HG03354 (cell line): ENCODE measurements around the gene SPINT1.
A peak's percentile ranks its signal among the peaks of the same experiment; 100 is the strongest.

Source experiments
- ATAC-seq: cut with Tn5 transposase; IDR thresholded peaks from one replicate; pipeline ENCODE4 v1.9.1; 2021; ENCODE audit warnings: mild to moderate bottlenecking; ENCODE audit not compliant: unreplicated experiment, poor library complexity, severe bottlenecking

The SPINT1 gene

DNA sequence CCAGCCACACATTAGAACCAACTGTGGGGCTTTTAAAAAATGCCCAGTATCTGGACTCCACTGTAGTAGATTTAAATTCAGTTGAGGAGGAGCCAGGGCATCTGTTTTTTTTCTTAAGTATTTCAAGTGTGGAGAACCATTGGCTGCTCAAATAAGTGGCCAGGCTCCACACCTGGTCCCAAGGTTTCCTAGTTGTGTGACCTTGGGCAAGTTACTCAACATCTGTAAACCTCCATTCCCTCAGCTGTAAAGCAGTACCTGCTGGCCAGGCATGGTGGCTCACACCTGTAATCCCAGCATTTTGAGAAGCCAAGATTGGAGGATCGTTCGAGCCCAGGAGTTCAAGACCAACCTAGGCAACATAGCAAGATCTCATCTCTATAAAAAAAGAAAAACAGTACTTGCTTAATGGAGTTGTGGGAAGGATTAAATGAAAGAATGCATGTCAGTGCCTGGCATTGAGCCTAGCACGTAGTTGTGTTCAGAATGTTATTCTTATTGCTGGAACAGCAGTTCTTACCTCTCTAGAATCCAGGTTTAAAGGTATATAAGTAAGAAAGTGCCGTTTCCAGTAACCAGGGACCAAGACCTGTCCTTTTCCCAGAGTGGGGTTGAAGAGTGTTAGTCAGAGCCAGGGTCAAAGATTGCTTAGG is 17.3 kb upstream of the SPINT1 start:
- no peak for ATAC-seq

DNA sequence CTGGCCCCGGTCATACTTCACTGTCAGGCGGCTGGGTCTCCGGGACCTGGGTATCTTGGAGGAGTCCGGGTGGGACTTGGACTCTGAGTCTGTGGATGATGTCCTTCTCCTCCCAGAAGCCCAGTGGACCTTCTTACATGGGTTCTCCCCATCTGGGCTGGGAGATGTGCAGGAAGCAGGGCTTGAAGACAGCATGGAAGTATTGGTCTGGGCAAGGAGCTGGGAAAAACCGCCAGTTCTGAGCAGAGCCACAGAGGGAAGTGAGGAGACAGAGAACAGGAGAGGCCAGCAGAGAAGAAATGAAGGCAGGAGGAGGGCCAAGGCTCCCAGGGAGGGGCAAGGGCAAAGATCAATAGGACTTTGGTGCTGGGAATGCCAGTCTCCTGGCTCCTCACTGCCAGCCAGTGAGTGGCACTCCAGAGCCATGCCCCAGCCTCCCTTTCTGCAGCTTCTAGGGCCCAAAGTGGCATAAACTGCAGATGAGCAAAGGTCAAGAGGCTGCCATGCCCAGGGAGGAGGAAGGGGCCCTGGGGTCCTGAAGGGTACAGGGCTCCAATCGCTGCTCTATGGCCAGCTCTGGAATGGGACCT is 15.3 kb upstream of the SPINT1 start, which contains the start of gene PPP1R14D:
TSS of gene PPP1R14D (minus strand) at position 262 of the 590 bp plus-strand sequence. CDS start at position 195, 67 bp downstream.
- no peak for ATAC-seq

DNA sequence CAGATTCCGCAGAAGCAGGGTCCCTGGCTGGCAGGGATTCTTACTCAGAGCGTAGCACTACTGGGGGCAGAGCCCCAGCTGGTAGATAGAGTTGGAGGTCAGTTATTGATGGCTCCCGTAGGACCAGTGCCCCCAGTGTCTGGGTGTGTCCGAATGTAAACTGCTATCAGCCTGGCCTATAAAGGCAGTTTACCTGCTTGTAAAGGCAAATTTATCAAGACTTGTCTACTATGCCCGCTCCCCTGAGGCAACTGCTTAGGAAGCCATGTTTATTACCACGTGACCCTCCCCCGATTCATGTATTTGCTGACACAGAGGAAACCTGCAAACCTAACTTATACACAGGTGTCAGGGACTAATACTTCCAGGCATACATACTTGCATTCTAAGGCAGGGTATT is 14.7 kb upstream of the SPINT1 start:
- ATAC-seq, result no peak

DNA sequence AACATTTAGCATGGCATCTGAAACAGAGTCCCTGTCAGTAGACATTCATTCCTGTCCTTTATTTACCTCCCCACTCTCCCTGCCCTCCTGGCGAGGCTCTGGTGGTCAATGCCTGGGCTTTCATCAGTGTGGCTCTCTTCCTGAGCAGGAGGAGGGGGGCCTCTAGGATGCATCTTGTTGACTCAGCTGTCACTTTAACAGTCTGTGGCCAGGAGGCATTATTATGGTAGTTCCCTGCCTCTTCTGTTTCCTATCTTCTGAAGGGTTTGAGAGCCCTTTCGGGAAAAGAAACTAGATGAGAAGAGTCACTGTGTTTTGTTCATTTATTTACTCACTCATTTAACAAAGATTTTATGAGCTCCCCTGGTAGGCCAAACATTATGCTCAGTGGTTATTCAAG is 13.0 kb upstream of the SPINT1 start:
- no peak for ATAC-seq

DNA sequence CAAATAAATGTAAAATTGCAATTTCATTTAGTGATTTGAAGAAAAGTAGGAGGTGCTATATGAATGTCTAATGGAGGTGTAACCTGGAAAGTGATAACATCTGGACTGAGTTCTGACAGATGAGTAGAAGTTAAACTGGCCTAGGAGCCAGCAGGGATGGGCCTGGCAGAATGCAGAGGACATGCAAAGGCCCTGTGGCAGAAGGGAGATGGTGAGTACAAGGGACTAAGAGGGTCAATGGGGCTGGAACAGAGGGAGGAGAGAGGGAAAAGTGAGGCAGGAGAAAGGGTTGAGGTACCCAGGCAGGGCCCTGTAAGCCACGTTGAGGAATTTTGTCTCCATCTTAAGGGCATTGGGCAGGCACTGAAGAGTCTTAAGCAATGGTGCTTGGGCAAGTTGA is 12.0 kb upstream of the SPINT1 start:
- ATAC-seq, result no peak

DNA sequence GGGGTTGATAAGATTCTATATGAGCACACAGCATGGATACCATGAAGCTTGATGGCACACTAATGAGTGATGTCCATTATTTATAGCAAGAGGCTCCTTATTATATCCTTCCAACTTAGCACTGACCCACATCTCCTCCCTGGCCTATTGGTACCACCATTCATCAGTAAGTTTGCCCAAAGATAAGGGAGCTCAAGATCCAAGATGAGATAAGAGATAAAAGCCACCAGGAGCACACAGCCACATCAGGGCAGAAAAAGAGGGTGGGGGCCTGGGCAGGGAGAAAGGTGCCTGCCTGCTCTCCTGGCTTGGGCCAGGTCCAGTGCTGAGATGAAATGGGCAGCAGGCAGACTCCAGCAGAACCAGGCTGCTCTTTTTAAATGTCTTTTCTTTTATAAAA is 10.9 kb upstream of the SPINT1 start:
- no peak for ATAC-seq

DNA sequence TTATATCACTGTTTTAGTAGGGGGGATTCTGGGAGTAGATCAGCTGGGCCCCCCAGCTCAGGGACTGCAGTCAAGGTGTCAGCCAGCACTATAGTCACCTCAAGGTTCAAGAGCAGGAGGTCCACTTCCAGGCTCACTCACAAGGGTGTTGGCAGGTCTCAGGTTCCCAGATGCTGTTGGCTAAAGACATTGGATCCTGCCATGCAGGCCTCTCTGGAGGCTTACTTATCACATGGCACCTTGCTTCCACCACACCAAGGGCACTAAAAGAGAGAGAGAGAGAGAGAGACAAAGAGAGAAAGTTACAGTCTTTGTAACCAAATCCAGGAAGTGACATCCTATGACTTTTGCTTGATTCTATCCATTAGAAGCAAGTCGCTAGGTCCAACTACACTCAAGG is 7.8 kb upstream of the SPINT1 start:
- ATAC-seq, result no peak

DNA sequence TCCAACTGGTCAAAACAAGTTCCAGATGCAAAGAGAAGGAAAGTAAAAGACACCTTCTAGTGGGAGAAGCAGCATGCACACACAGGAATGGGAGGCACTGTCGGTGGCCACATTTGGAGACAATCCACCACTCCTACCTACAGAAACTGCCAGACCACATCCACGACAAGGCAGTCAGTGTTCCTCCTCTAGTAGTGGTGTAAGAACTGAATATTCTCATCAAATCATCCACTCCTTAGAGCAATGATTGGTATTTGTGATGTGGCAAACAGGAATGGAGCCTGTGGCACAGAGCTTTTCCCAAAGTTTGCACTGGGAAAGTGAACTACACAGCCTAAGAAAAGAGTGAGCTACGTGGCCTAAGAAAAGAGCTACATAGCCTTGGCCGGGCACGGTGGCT is 5.1 kb upstream of the SPINT1 start:
- ATAC-seq, result no peak

DNA sequence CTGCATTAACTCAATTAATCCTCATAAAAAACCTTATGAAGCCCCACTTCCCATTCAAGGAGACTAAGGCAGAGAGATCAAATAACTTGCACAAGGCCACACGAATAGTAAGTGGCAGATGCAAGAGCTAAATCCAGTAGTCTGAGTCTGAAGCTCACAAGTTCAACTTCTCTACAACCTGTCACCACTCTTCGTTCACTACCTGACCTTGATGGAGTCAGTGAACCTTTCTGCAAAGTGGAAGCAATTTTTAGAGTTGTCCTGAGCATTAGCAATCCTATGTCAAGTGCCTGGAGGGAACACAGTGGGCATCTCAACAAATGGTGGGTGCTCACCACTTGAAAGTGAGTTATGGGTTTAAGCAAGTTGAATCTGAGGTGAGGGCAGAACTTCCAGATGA is 2.1 kb upstream of the SPINT1 start:
- no peak for ATAC-seq

DNA sequence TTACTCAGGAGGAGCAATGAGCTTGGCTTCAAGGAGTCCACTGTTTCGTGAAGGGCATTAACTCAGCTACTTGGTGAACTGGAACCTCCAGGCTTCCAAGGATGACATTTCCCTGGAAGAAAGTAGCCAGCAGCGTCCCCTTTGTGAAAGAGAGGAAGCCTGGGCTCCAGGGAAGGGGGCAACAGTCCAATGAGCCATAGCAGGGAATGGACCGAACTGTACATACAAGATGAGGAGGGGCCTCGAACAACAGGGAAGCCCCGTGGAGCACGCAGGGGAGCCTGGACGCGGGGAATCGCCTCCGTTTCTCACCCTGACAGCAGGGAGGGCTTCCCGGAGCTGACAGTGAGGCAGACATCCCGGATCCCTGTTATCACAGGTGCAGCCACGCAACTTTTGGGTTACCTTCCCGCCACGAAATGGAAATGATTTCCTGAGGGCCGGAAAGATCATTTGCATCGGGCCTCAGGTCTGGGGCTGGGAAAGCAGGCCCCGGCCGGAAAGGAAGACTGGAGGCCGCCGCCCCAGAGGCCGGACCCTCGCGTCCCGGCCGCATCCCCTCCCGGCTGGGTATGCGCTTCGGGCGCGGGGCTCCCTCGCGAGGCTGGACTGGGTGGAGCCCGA is 475 bp upstream of the SPINT1 start:
- ATAC-seq, result no peak

DNA sequence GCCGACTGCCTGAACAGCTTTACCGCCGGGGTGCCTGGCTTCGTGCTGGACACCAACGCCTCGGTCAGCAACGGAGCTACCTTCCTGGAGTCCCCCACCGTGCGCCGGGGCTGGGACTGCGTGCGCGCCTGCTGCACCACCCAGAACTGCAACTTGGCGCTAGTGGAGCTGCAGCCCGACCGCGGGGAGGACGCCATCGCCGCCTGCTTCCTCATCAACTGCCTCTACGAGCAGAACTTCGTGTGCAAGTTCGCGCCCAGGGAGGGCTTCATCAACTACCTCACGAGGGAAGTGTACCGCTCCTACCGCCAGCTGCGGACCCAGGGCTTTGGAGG is 815 bp downstream of the SPINT1 start:
- ATAC-seq, result no peak

DNA sequence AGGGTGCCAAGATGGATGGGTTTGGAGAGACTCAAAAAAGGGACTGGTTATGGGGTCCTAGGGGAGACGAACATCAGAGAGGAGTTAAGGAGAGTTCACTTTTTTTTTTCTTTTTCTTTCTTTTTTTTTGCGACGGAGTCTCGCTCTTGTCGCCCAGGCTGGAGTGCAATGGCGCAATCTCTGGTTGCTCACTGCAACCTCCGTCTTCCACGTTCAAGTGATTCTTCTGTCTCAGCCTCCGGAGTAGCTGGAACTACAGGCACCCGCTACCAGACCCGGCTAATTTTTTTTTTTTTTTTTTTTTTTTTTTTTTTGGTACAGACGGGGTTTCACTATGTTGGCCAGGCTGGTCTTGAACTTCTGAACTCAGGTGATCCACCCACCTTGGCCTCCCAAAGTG is 1.2 kb downstream of the SPINT1 start:
- no peak for ATAC-seq

DNA sequence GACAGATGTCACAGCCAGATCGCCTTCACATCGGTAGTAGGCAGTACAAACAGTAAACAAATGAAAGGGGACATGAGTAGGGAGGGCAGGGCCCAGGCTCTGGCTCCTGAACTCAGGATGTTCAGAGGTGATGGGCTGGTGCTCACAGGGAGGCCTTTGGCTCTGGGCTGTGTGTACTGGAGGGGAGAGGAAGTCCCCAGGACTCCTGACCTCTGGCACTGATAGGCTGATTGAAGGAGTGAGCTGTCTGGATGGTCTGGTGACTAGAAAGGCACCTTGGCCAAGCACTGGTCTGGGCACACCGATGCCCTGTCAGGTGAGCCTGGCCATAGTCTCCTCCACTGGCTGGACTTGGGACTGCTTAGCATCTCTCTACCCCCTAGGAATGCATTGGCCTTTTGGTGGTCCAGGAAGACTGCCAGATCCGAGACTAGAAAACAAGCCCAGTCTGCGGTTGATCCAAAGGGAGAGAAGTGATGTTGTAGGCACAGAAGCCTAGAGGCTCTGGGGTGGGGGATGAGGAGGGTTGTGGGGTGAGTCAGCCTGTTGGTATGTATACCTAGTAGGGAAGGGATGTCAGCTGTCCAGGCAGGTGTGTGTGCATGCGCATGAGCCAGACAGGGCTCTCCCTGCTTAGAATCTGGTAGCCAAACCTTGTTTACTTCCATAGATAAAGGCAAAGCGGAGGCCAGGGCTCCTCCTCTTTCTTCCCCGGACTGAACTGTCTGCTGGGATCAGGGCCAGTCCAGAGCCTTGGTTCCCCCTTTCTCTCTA is 1.9 kb downstream of the SPINT1 start:
- ATAC-seq, result no peak

DNA sequence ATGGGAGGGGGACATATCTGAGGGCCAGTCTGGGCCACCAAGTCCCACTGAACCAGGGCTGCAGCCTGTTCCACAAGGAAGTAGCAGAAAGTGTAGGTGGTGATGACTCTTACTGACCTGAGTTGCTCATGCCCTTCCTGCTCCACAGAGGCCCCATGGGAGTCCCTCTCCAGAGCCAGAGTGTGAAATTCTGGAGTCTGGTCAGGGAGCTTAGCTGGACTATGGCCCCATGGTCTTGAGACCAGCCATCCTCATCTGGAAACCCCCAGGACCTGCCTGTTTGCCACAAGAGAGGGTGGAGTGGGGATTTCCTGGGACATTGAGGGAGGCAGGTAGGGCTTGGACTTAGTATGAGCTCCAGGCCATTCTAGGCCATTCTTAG is 3.0 kb downstream of the SPINT1 start:
- ATAC-seq, result no peak

DNA sequence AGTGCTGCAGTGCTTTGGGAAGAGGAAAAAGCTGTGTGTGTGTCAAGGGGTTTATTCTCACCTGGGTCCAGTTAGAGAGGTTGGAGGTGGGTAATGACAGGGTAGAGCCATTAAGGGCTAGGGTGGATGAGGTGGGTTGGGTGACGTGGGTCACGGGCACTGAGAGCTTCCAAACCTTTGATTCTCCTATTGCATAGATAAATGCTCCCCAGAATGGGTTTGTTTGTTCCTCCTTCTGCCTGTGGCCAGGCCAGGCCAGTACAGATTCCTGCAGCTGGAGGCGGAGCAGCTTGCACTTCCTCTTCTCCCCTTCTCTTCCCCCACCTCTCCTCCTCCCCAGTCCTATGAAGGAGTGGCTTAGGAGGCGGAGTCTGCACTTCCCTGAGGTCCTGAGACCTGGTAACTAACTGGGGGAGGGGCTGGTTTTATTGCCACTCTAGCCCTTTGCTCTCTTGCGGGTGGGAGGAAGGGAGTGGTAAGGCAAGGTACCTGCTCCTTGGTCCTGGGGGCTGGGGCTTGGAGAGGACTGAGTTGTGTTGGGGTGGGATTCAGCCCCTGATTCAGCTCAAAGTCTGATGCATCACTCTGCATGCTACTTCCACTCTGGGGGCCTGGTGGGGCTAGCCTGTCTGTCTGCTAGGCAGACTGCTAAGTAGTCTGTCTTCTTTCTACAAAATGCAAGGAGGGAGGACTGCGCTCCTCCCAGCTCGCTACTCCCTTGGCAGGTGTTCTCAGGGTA is 3.5 kb downstream of the SPINT1 start:
- peak; percentile 53 for ATAC-seq

DNA sequence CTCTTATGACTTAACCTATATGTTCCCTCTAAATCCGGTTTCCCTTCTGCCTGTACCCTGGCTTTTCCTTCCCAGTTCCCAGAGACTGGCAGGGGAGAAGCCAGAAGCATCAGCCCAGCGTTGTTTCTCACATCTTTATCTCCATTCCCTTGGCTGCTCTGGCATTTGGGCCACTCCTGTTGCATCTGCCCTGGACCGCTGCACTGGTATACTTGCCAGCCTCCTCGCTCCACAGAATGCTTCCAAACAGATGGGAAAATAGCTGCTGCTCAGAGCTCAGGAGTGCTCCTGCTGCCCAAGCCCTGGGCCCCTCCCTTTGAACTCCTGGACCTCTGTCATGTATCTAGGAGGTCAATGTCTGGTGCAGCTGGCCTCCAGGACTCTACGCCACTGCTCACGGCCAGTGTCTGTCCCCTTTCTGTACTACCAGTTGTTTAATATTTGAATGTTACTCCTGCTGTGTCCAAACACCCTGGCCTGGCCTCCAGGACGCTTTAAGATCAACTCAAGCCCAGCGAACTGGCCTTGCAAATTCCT is 6.8 kb downstream of the SPINT1 start:
- ATAC-seq, result no peak

DNA sequence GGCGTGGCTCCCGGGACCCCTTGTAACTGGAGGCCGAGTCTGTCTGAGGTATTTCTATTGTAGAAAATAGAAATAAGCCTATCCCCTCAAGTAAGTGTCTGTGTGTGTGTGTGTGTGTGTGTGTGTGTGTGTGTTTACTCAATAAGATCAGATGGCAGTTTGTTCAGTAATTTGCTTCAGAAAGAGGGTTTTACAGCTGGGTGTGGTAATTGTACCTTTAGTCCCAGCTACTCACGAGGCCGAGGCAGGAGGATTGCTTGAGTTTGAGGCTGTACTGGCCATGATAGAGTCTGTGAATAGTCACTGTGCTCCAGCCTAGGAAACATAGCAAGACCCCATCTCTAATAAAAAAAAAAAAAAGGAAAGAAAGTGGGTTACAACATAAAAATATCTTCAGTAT is 8.7 kb downstream of the SPINT1 start:
- ATAC-seq, result no peak

DNA sequence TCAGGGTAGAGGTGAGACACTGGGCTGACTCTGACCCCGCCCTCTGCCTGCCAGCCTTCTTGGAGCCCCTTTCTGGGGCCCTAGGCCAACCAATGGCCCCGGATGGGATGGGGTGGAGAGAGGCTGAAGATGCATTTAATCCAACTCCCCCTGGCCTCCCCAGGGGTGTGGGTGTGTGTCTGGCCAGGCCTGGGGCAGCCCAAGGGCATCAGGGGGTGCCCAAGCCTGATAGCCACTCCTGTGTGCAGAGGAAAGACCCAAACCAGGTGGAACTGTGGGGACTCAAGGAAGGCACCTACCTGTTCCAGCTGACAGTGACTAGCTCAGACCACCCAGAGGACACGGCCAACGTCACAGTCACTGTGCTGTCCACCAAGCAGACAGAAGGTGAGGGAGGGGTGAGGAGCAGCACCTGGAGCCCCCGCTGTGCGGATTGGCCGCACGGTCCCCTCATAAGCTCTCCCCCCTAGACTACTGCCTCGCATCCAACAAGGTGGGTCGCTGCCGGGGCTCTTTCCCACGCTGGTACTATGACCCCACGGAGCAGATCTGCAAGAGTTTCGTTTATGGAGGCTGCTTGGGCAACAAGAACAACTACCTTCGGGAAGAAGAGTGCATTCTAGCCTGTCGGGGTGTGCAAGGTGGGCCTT is 9.5 kb downstream of the SPINT1 start:
- no peak for ATAC-seq

DNA sequence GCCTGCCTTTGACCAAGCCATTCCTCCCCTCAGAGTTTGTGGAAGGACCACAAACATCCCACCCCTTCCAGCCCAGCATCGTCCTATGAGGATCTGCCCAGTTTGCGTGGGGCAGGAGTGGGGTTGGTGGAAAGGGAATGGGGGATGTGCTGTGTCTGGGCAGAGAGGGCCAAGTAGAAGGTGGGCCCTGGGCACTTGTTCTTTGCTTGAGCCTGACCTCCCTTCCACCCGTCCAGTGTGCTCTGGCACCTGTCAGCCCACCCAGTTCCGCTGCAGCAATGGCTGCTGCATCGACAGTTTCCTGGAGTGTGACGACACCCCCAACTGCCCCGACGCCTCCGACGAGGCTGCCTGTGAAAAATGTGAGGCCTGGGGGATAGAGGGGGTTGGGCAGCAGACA is 10.3 kb downstream of the SPINT1 start:
- ATAC-seq, result no peak
